Prostate gland (tissue), 2 donors: ENCODE results near the gene TGFA.

Experiments
- CTCF ChIP-seq, 4 experiments: fragments of 200-600 bp in 2 of 4; fragments of 450-650 bp in 2 of 4; sonication (generic) in 2 of 4; IDR thresholded peaks; 1 replicate in 3 of 4; 2 replicates in 1 of 4; pipeline ENCODE4 v1.5.1; 2016 to 2019; ENCODE audit warnings: antibody characterized with exemption in 4 of 4, mild to moderate bottlenecking in 2 of 4, moderate library complexity in 2 of 4
- POLR2A ChIP-seq: fragments of 450-650 bp; IDR thresholded peaks from one replicate; pipeline ENCODE4 v1.6.1; 2016; ENCODE audit warnings: antibody characterized with exemption, mild to moderate bottlenecking

GRCh38 chr2:70450641-70451250 lies 102.9 kb downstream of the TGFA start:
- TF ChIP-seq POLR2A (no peak), CTCF (IDR thresholded peaks at IDR 0.05) (no peak)
